ENCODE measurements around the gene ACOT9. TPM values are rescaled to one million over a fixed set of nuclear protein-coding genes. Genes with fewer than 3 reads are reported as not detected.

The ACOT9 gene
- total RNA-seq, 1 experiment from 2014 or later: 44.5 TPM

DNA sequence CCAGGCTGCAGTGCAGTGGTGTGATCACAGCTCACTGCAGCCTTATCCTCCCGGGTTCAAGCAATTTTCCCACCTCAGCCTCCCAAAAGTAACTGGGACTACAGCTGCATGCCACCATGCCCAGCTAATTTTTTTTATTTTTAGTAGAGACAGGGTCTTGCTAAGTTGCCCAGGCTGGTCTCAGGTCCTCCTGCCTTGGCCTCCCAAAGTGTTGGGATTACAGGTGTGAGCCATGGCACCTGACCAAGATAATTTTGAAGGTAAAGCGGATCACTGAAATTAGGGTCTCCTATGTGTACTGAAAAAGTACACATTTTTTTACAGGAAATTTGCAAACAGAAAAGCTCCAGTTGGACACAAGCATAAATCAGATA, 44.7 kb upstream of the ACOT9 start:
- Histone ChIP-seq H3K27ac (ENCODE audit: low read length) (peak overlapping the region; percentile 70), H3K4me3 (ENCODE audit: low read depth in 2 of 2, low read length in 2 of 2) (no peak overlapping the region), H3K36me3 (ENCODE audit: control insufficient read depth, insufficient read depth, low read length) (peaks cover 3% of the 10 kb centered on the region; the same call in 1 of the 2 replicates), H3K4me1 (ENCODE audit: control insufficient read depth, insufficient read depth, low read length) (no peaks in the 10 kb centered on the region), H3K27me3 (ENCODE audit: control insufficient read depth, insufficient read depth, low read length) (no peaks in the 10 kb centered on the region), H3K9me3 (ENCODE audit: control insufficient read depth, insufficient read depth, low read depth, low read length) (no peaks in the 10 kb centered on the region)
- BruUV-seq (replicated peaks): no TSS peak
- ATAC-seq: no peak
- TF ChIP-seq TCF7L2 (IDR thresholded peaks at IDR 0.05; ENCODE audit: low read depth, low read length) (no peak), POLR2AphosphoS5 (IDR thresholded peaks at IDR 0.05; ENCODE audit: low read depth, low read length) (no peak), SIN3A (IDR thresholded peaks at IDR 0.05; ENCODE audit: borderline replicate concordance, insufficient read depth, low read depth, low read length) (no peak)
- TF ChIP-seq, protein P1, sequence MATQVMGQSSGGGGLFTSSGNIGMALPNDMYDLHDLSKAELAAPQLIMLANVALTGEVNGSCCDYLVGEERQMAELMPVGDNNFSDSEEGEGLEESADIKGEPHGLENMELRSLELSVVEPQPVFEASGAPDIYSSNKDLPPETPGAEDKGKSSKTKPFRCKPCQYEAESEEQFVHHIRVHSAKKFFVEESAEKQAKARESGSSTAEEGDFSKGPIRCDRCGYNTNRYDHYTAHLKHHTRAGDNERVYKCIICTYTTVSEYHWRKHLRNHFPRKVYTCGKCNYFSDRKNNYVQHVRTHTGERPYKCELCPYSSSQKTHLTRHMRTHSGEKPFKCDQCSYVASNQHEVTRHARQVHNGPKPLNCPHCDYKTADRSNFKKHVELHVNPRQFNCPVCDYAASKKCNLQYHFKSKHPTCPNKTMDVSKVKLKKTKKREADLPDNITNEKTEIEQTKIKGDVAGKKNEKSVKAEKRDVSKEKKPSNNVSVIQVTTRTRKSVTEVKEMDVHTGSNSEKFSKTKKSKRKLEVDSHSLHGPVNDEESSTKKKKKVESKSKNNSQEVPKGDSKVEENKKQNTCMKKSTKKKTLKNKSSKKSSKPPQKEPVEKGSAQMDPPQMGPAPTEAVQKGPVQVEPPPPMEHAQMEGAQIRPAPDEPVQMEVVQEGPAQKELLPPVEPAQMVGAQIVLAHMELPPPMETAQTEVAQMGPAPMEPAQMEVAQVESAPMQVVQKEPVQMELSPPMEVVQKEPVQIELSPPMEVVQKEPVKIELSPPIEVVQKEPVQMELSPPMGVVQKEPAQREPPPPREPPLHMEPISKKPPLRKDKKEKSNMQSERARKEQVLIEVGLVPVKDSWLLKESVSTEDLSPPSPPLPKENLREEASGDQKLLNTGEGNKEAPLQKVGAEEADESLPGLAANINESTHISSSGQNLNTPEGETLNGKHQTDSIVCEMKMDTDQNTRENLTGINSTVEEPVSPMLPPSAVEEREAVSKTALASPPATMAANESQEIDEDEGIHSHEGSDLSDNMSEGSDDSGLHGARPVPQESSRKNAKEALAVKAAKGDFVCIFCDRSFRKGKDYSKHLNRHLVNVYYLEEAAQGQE (IDR thresholded peaks at IDR 0.05; ENCODE audit: insufficient read depth in 1 of 2, low read depth in 2 of 2, low read length in 1 of 2): no peak
- TF ChIP-seq, protein P2, sequence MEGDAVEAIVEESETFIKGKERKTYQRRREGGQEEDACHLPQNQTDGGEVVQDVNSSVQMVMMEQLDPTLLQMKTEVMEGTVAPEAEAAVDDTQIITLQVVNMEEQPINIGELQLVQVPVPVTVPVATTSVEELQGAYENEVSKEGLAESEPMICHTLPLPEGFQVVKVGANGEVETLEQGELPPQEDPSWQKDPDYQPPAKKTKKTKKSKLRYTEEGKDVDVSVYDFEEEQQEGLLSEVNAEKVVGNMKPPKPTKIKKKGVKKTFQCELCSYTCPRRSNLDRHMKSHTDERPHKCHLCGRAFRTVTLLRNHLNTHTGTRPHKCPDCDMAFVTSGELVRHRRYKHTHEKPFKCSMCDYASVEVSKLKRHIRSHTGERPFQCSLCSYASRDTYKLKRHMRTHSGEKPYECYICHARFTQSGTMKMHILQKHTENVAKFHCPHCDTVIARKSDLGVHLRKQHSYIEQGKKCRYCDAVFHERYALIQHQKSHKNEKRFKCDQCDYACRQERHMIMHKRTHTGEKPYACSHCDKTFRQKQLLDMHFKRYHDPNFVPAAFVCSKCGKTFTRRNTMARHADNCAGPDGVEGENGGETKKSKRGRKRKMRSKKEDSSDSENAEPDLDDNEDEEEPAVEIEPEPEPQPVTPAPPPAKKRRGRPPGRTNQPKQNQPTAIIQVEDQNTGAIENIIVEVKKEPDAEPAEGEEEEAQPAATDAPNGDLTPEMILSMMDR (IDR thresholded peaks at IDR 0.05): no peak
- intact Hi-C loops (cut with micrococcal nuclease; ENCODE audit: unreplicated experiment) (no loop called here), in situ Hi-C loops (cut with HindIII; ENCODE audit: low pct_unique_long_range_greater_than_20kb, low sequenced_read_pairs) (no loop called here)
- no peak for DNase-seq (ENCODE audit: low read depth, low spot score)
- ChIA-PET POLR2A (interaction anchor here (0.6 to 0.7 kb wide), 2 partner anchors 26 to 100 kb away, joined by 3 to 5 read pairs; no protein-coding TSS in a partner anchor), CTCF (no interaction called here)

DNA sequence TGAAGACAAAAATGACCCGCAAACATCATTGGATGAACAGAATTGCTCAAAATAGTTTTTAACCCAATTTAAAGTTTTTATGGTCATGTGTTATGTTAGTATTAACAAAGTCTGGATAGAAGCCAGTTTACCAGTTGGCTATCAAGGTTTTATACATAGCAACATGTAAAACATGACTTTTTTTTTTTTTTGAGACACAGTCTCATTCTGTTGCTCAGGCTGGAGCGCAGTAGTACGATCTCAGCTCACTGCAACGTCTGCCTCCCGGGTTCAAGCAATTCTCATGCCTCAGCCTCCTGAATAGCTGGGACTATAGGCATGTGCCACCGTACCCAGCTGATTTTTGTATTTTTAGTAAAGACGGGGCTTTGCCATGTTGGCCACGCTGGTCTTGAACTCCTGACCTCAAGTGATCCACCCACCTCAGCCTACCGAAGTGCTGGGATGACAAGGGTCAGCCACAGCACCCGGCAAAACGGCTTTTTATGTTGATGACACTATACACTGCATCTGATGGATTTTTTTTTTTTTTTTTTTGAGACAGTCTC, 43.3 kb upstream of the ACOT9 start:
- BruUV-seq (replicated peaks): no TSS peak
- DNase-seq (ENCODE audit: low read depth, low spot score) (no peak), ATAC-seq (no peak)
- TF ChIP-seq SIN3A (IDR thresholded peaks at IDR 0.05; ENCODE audit: borderline replicate concordance, insufficient read depth, low read depth, low read length): no peak
- TF ChIP-seq TCF7L2 (IDR thresholded peaks at IDR 0.05; ENCODE audit: low read depth, low read length): no peak
- no peak for TF ChIP-seq POLR2AphosphoS5 (IDR thresholded peaks at IDR 0.05; ENCODE audit: low read depth, low read length)
- TF ChIP-seq, protein P1 (IDR thresholded peaks at IDR 0.05; ENCODE audit: insufficient read depth in 1 of 2, low read depth in 2 of 2, low read length in 1 of 2): no peak
- TF ChIP-seq, protein P2 (IDR thresholded peaks at IDR 0.05): no peak
- Histone ChIP-seq H3K36me3 (ENCODE audit: control insufficient read depth, insufficient read depth, low read length) (peaks cover 3% of the 10 kb centered on the region; the same call in 1 of the 2 replicates), H3K27ac (ENCODE audit: low read length) (peak overlapping the region; percentile 81), H3K27me3 (ENCODE audit: control insufficient read depth, insufficient read depth, low read length) (no peaks in the 10 kb centered on the region), H3K9me3 (ENCODE audit: control insufficient read depth, insufficient read depth, low read depth, low read length) (no peaks in the 10 kb centered on the region), H3K4me1 (ENCODE audit: control insufficient read depth, insufficient read depth, low read length) (no peaks in the 10 kb centered on the region), H3K4me3 (ENCODE audit: low read depth in 2 of 2, low read length in 2 of 2) (peak overlapping the region; percentile 62 to 79; a peak in 3 of 4 replicates)
- ChIA-PET CTCF (interaction anchor here (0.6 kb wide), 1 partner anchor 267 kb away, joined by 3 read pairs; no protein-coding TSS in a partner anchor), POLR2A (interaction anchor here (0.7 kb wide), 1 partner anchor 100 kb away, joined by 6 read pairs; no protein-coding TSS in a partner anchor)
- intact Hi-C loops (cut with micrococcal nuclease; ENCODE audit: unreplicated experiment): no loop called here
- in situ Hi-C loops (cut with HindIII; ENCODE audit: low pct_unique_long_range_greater_than_20kb, low sequenced_read_pairs): no loop called here
